SK-N-MC (cell line): ENCODE measurements around the gene FAM151A.

Source experiments
- DNase-seq: peaks from one replicate; pipeline ENCODE4 v3.0.0-alpha.2; 2011; ENCODE audit warnings: low read depth, low spot score
- H3K27ac ChIP-seq: fragments of 200-600 bp; sonication (generic); 2 replicates; pipeline ENCODE4 v1.5.1; 2016; ENCODE audit warnings: mixed run types
- H3K36me3 ChIP-seq: fragments of 200-600 bp; sonication (generic); 2 replicates; pipeline ENCODE4 v1.6.1; 2017; ENCODE audit warnings: antibody characterized with exemption, low read length, mixed read lengths; ENCODE audit not compliant: insufficient read depth
- H3K4me3 ChIP-seq: fragments of 200-600 bp; sonication (generic); 2 replicates; pipeline ENCODE4 v1.5.1; 2016
- H3K9ac ChIP-seq: fragments of 200-600 bp; sonication (generic); 2 replicates; pipeline ENCODE4 v1.8.0; 2017; ENCODE audit warnings: mixed run types, mixed read lengths; ENCODE audit not compliant: insufficient read length
- H3K9me3 ChIP-seq: fragments of 200-600 bp; sonication (generic); 2 replicates; pipeline ENCODE4 v1.6.1; 2017; ENCODE audit warnings: low read depth, mild to moderate bottlenecking, antibody characterized with exemption, low read length, moderate library complexity, mixed read lengths
- EZH2 ChIP-seq: fragments of 200-600 bp; sonication (generic); IDR thresholded peaks from one replicate; pipeline ENCODE4 v1.6.1; 2017; ENCODE audit warnings: antibody characterized with exemption
- FOXP2 ChIP-seq: optimal IDR thresholded peaks from 2 replicates; pipeline ENCODE3; 2011; ENCODE audit warnings: mild to moderate bottlenecking, moderate library complexity; ENCODE audit not compliant: insufficient read depth; ENCODE audit errors: extremely low read length, control extremely low read depth
- POLR2AphosphoS5 ChIP-seq: IDR thresholded peaks from 2 replicates; pipeline ENCODE4 v1.6.1; 2012; ENCODE audit warnings: mild to moderate bottlenecking, low read depth, low read length, borderline replicate concordance

The FAM151A gene

GRCh38 chr1:54607821-54608565 lies 15.3 kb downstream of the FAM151A start:
- Histone ChIP-seq H3K9me3 (no peaks in the 10 kb centered on the region), H3K27ac (no peak overlapping the region), H3K36me3 (no peaks in the 10 kb centered on the region), H3K9ac (no peak overlapping the region), H3K4me3 (no peak overlapping the region)
- TF ChIP-seq EZH2: no peak
- no peak for TF ChIP-seq POLR2AphosphoS5
- no peak for TF ChIP-seq FOXP2
- DNase-seq: no peak

- H3K27ac ChIP-seq: no peak overlapping the region
- no peaks in the 10 kb centered on the region for H3K9me3 ChIP-seq
- H3K4me3 ChIP-seq: no peak overlapping the region
- DNase-seq: no peak
- TF ChIP-seq FOXP2: no peak
- no peak for TF ChIP-seq EZH2
- TF ChIP-seq POLR2AphosphoS5: no peak
- H3K9ac ChIP-seq: no peak overlapping the region
- no peaks in the 10 kb centered on the region for H3K36me3 ChIP-seq
These were observed 16.4 kb downstream of the FAM151A start for GRCh38 chr1:54606990-54607325.

- no peak for DNase-seq
These were observed 17.0 kb downstream of the FAM151A start for GRCh38 chr1:54606096-54606989.

GRCh38 chr1:54604572-54605370 lies 18.6 kb downstream of the FAM151A start:
- Histone ChIP-seq H3K4me3 (no peak overlapping the region), H3K9ac (no peak overlapping the region), H3K36me3 (no peaks in the 10 kb centered on the region), H3K9me3 (no peaks in the 10 kb centered on the region), H3K27ac (no peak overlapping the region)
- DNase-seq: no peak
- TF ChIP-seq FOXP2: no peak
- TF ChIP-seq POLR2AphosphoS5: no peak
- no peak for TF ChIP-seq EZH2

More at GRCh38 chr1:54606096-54606989, 17.0 kb downstream of the FAM151A start:
- TF ChIP-seq FOXP2 (no peak), POLR2AphosphoS5 (no peak), EZH2 (no peak)
- Histone ChIP-seq H3K9ac (no peak overlapping the region), H3K27ac (no peak overlapping the region), H3K36me3 (no peaks in the 10 kb centered on the region), H3K9me3 (no peaks in the 10 kb centered on the region), H3K4me3 (no peak overlapping the region)

- DNase-seq: no peak
- TF ChIP-seq EZH2 (no peak), FOXP2 (no peak), POLR2AphosphoS5 (no peak)
- no peaks in the 10 kb centered on the region for H3K36me3 ChIP-seq
- H3K4me3 ChIP-seq: no peak overlapping the region
- no peak overlapping the region for H3K9ac ChIP-seq
- H3K27ac ChIP-seq: no peak overlapping the region
- no peaks in the 10 kb centered on the region for H3K9me3 ChIP-seq
These were observed 19.3 kb downstream of the FAM151A start for GRCh38 chr1:54604051-54604450.

GRCh38 chr1:54603241-54603640 lies 20.1 kb downstream of the FAM151A start:
- H3K36me3 ChIP-seq: no peaks in the 10 kb centered on the region
- H3K27ac ChIP-seq: no peak overlapping the region
- TF ChIP-seq POLR2AphosphoS5 (no peak), FOXP2 (no peak), EZH2 (no peak)
- no peak overlapping the region for H3K9ac ChIP-seq
- H3K4me3 ChIP-seq: no peak overlapping the region
- H3K9me3 ChIP-seq: no peaks in the 10 kb centered on the region
- no peak for DNase-seq

GRCh38 chr1:54602554-54602953 lies 20.8 kb downstream of the FAM151A start:
- H3K4me3 ChIP-seq: no peak overlapping the region
- no peaks in the 10 kb centered on the region for H3K9me3 ChIP-seq
- H3K36me3 ChIP-seq: no peaks in the 10 kb centered on the region
- no peak for DNase-seq
- no peak overlapping the region for H3K27ac ChIP-seq
- no peak for TF ChIP-seq EZH2
- no peak for TF ChIP-seq POLR2AphosphoS5
- no peak for TF ChIP-seq FOXP2
- no peak overlapping the region for H3K9ac ChIP-seq

GRCh38 chr1:54601730-54602129 lies 21.6 kb downstream of the FAM151A start:
- DNase-seq: no peak
- Histone ChIP-seq H3K36me3 (no peaks in the 10 kb centered on the region), H3K9me3 (no peaks in the 10 kb centered on the region), H3K9ac (no peak overlapping the region), H3K27ac (no peak overlapping the region), H3K4me3 (no peak overlapping the region)
- no peak for TF ChIP-seq EZH2
- TF ChIP-seq FOXP2: no peak
- TF ChIP-seq POLR2AphosphoS5: no peak
